H7 (cell line): Measurements from ENCODE around the gene HLA-E. TPM values are rescaled to one million over a fixed set of nuclear protein-coding genes. Genes with fewer than 3 reads are reported as not detected.
"Not testable (repeated sequence)": the region's sequence is repeated elsewhere in the genome, so short reads cannot be mapped to it uniquely, and the experiment has no call there.

ENCODE experiments used
- DNase-seq: peaks from one replicate; pipeline ENCODE4 v3.0.0; 2012
- H3K27me3 ChIP-seq: 2 replicates; pipeline ENCODE4 v1.6.0; 2011; ENCODE audit warnings: mild to moderate bottlenecking, low read length; ENCODE audit not compliant: control insufficient read depth, insufficient read depth
- H3K36me3 ChIP-seq: replicated peaks from 2 replicates; pipeline ENCODE4 v1.5.1; 2011; ENCODE audit warnings: low read length; ENCODE audit not compliant: control insufficient read depth, insufficient read depth
- H3K4me3 ChIP-seq: 2 replicates; pipeline ENCODE4 v1.5.1; 2011; ENCODE audit warnings: low read depth, mild to moderate bottlenecking, control low read depth, low read length, moderate library complexity; ENCODE audit not compliant: insufficient read depth
- total RNA-seq: library from RNA; depleted of rRNA; stranded (reverse); fragments of >200 nt; shearing (Covaris generic); gene quantifications from 2 replicates; pipeline ENCODE4 v1.2.3, GENCODE V29; 2014

HLA-E gene
- total RNA-seq, 1 experiment from 2014 or later, result 45.8 TPM

- peaks cover 77% of the 10 kb centered on the region for H3K27me3 ChIP-seq
- H3K36me3 ChIP-seq, result no peaks in the 10 kb centered on the region
Observed at GRCh38 chr6:30463242-30463641, 26.1 kb upstream of the HLA-E start.

GRCh38 chr6:30463651-30464618, 25.4 kb upstream of the HLA-E start:
- Histone ChIP-seq H3K27me3 (peaks cover 74% of the 10 kb centered on the region), H3K36me3 (no peaks in the 10 kb centered on the region), H3K4me3 (no peak overlapping the region)
- DNase-seq, result no peak

More at GRCh38 chr6:30463242-30463641, 26.1 kb upstream of the HLA-E start:
- no peak overlapping the region for H3K4me3 ChIP-seq
- DNase-seq, result no peak

GRCh38 chr6:30465595-30466306, 23.6 kb upstream of the HLA-E start:
- DNase-seq, result no peak
- Histone ChIP-seq H3K27me3 (peaks cover 72% of the 10 kb centered on the region), H3K36me3 (no peaks in the 10 kb centered on the region), H3K4me3 (no peak overlapping the region; the same call in 1 of the 2 replicates)

GRCh38 chr6:30470968-30471367, 18.3 kb upstream of the HLA-E start:
- Histone ChIP-seq H3K27me3 (peaks cover 27% of the 10 kb centered on the region), H3K36me3 (no peaks in the 10 kb centered on the region), H3K4me3 (no peak overlapping the region)
- no peak for DNase-seq

GRCh38 chr6:30475116-30475515, 14.2 kb upstream of the HLA-E start:
- H3K27me3 ChIP-seq, H3K36me3 ChIP-seq, DNase-seq, H3K4me3 ChIP-seq: not testable (repeated sequence)

GRCh38 chr6:30480536-30481156, 8.7 kb upstream of the HLA-E start:
- Histone ChIP-seq H3K36me3 (no peaks in the 10 kb centered on the region), H3K27me3 (peaks cover 26% of the 10 kb centered on the region), H3K4me3 (peak overlapping the region; percentile 37; the same call in 1 of the 2 replicates)
- peak; percentile 37 for DNase-seq

- Histone ChIP-seq H3K4me3 (peak overlapping the region; percentile 37; the same call in 1 of the 2 replicates), H3K27me3 (peaks cover 26% of the 10 kb centered on the region), H3K36me3 (no peaks in the 10 kb centered on the region)
- peak; percentile 68 for DNase-seq
Observed at GRCh38 chr6:30481211-30481964, 7.9 kb upstream of the HLA-E start.

GRCh38 chr6:30481965-30482644, 7.2 kb upstream of the HLA-E start:
- Histone ChIP-seq H3K4me3 (peak overlapping the region; percentile 37; the same call in 1 of the 2 replicates), H3K27me3 (peaks cover 26% of the 10 kb centered on the region)
- not testable (repeated sequence) for H3K36me3 ChIP-seq
- DNase-seq, result peak; percentile 92

GRCh38 chr6:30483677-30484279, 5.5 kb upstream of the HLA-E start:
- no peaks in the 10 kb centered on the region for H3K36me3 ChIP-seq
- peak; percentile 54 for DNase-seq
- H3K4me3 ChIP-seq, result no peak overlapping the region
- peaks cover 26% of the 10 kb centered on the region for H3K27me3 ChIP-seq

- peaks cover under 1% of the 10 kb centered on the region for H3K36me3 ChIP-seq
- DNase-seq, result no peak
- no peak overlapping the region for H3K4me3 ChIP-seq
- H3K27me3 ChIP-seq, result peaks cover 22% of the 10 kb centered on the region
Observed at GRCh38 chr6:30485236-30485635, 4.1 kb upstream of the HLA-E start.

GRCh38 chr6:30487926-30488325, 1.4 kb upstream of the HLA-E start:
- H3K36me3 ChIP-seq, result peaks cover 16% of the 10 kb centered on the region
- H3K27me3 ChIP-seq, result peaks cover 5% of the 10 kb centered on the region; the same call in 1 of the 2 replicates
- H3K4me3 ChIP-seq, result no peak overlapping the region
- DNase-seq, result no peak

- not testable (repeated sequence) for H3K4me3 ChIP-seq, DNase-seq, H3K27me3 ChIP-seq
- peaks cover 16% of the 10 kb centered on the region for H3K36me3 ChIP-seq
Observed at GRCh38 chr6:30488697-30489080, 620 bp upstream of the HLA-E start.
